ENCODE measurements around the gene CLEC20A.
A peak's percentile ranks its signal among the peaks of the same experiment; 100 is the strongest.

GRCh38 chr1:178542554-178543289 is 46.0 kb upstream of the CLEC20A start:
- TF ChIP-seq, protein P1, sequence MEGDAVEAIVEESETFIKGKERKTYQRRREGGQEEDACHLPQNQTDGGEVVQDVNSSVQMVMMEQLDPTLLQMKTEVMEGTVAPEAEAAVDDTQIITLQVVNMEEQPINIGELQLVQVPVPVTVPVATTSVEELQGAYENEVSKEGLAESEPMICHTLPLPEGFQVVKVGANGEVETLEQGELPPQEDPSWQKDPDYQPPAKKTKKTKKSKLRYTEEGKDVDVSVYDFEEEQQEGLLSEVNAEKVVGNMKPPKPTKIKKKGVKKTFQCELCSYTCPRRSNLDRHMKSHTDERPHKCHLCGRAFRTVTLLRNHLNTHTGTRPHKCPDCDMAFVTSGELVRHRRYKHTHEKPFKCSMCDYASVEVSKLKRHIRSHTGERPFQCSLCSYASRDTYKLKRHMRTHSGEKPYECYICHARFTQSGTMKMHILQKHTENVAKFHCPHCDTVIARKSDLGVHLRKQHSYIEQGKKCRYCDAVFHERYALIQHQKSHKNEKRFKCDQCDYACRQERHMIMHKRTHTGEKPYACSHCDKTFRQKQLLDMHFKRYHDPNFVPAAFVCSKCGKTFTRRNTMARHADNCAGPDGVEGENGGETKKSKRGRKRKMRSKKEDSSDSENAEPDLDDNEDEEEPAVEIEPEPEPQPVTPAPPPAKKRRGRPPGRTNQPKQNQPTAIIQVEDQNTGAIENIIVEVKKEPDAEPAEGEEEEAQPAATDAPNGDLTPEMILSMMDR (conservative IDR thresholded peaks at IDR 0.05 in 1 of 2, IDR thresholded peaks at IDR 0.05 in 1 of 2; ENCODE audit: low read depth in 1 of 2, low read length in 2 of 2), result peak; percentile 67 to 75
- TF ChIP-seq EZH2 (IDR thresholded peaks at IDR 0.05; ENCODE audit: low read length, missing control alignments), result no peak

Data from fibroblast of lung (primary cell).